AG04450 (cell line): ENCODE data around the gene MRPL51. TPM values are rescaled to one million over a fixed set of nuclear protein-coding genes. Genes with fewer than 3 reads are reported as not detected.
A peak's percentile ranks its signal among the peaks of the same experiment; 100 is the strongest.

Experiments used
- CTCF ChIA-PET: fragments of 300-600, 350-600 bp; formaldehyde crosslinking; extraction: SDS; loops from one replicate; lab custom pipeline; 2022; ENCODE audit warnings: antibody characterized with exemption, inconsistent platforms; lab: Charles Lee
- POLR2A ChIA-PET: fragments of 350-600 bp; formaldehyde crosslinking; extraction: SDS; loops from one replicate; lab custom pipeline; 2021; ENCODE audit warnings: antibody characterized with exemption, inconsistent platforms; lab: Yijun Ruan, JAX
- DNase-seq: peaks from one replicate; pipeline ENCODE4 v3.0.0-alpha.2; 2011; ENCODE audit warnings: low read depth, low spot score
- H3K27ac ChIP-seq: one replicate; pipeline ENCODE4 v1.5.1; 2012; ENCODE audit warnings: low read depth, low read length, control low read depth
- H3K27me3 ChIP-seq: one replicate; pipeline ENCODE4 v1.6.0; 2012; ENCODE audit warnings: low read length; ENCODE audit not compliant: control insufficient read depth, insufficient read depth
- H3K4me3 ChIP-seq: 2 replicates; pipeline ENCODE4 v1.5.1; 2011; ENCODE audit warnings: mild to moderate bottlenecking, low read depth, low read length, control low read depth
- H3K9me3 ChIP-seq: 2 replicates; pipeline ENCODE4 v1.5.1; 2012; ENCODE audit warnings: low read length; ENCODE audit not compliant: control insufficient read depth, insufficient read depth
- polyA minus RNA-seq: library from RNA; depleted of rRNA, polyadenylated mRNA; stranded (reverse); fragments of >200 nt; gene quantifications from 2 replicates; pipeline ENCODE4 v1.2.3, GENCODE V29; 2011; rRNA and poly(A)+ RNA removed
- polyA plus RNA-seq: library from polyadenylated mRNA; depleted of rRNA; stranded (reverse); fragments of >200 nt; gene quantifications from 2 replicates; pipeline ENCODE4 v1.2.3, GENCODE V29; 2011; rRNA removed
- TF ChIP-seq, protein P1 (sequence below): IDR thresholded peaks from 2 replicates; pipeline ENCODE4 v1.5.1; 2011; ENCODE audit warnings: low read depth, low read length, control low read depth, inconsistent platforms

Gene MRPL51
- polyA plus RNA-seq (120 and 165 TPM in 2 replicates), polyA minus RNA-seq (30.0 and 35.1 TPM in 2 replicates)

DNA sequence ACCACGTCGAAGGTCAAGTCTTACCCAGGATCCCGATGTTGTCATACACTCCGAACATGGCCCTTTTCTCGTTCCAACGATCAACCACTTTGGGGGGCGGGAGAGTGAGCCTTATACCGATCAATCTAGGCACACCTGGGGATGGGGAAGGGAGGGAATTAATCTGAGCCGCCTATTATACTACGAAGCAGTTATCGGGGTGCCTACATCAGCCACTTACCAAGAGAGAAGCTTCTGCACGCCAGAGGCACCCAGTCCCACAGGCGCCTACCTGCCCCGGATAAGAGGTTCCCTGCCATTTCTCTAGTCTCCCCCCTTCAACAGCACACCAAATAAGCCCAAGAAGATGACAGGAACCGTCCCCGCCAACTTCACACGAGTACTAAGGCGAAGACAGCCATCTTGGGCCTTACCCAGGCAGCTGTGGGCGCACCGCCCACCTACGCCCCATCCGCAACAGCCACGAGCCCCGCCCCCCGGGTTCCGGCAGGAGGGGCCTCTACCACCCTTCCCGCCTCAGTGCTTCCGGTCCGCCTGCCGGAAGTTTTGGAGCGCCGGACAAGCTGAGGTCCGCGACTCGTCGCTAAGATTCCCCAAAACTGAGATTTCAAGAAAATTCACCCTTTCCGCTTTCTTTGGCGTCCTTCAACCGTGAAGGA, at the start of gene MRPL51:
TSS of gene MRPL51 (minus strand) at position 425 of the 659 bp plus-strand sequence. CDS start at position 299, 126 bp downstream.
- Histone ChIP-seq H3K9me3 (no peaks in the 10 kb centered on the region), H3K27me3 (no peaks in the 10 kb centered on the region), H3K27ac (peak within 1 kb of the TSS; percentile 97), H3K4me3 (peak within 1 kb of the TSS; percentile 97)
- TF ChIP-seq, protein P1, sequence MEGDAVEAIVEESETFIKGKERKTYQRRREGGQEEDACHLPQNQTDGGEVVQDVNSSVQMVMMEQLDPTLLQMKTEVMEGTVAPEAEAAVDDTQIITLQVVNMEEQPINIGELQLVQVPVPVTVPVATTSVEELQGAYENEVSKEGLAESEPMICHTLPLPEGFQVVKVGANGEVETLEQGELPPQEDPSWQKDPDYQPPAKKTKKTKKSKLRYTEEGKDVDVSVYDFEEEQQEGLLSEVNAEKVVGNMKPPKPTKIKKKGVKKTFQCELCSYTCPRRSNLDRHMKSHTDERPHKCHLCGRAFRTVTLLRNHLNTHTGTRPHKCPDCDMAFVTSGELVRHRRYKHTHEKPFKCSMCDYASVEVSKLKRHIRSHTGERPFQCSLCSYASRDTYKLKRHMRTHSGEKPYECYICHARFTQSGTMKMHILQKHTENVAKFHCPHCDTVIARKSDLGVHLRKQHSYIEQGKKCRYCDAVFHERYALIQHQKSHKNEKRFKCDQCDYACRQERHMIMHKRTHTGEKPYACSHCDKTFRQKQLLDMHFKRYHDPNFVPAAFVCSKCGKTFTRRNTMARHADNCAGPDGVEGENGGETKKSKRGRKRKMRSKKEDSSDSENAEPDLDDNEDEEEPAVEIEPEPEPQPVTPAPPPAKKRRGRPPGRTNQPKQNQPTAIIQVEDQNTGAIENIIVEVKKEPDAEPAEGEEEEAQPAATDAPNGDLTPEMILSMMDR, result no peak
- ChIA-PET POLR2A (interaction anchor here (0.6 to 1.9 kb wide), 12 partner anchors 12 to 167 kb away, joined by 3 to 34 read pairs (median 4); partner anchors contain the start of genes GAPDH, LTBR and VAMP1), CTCF (interaction anchor here (0.8 to 1.0 kb wide), 2 partner anchors 22 to 28 kb away, joined by 3 to 4 read pairs; partner anchors contain the start of gene VAMP1)
- peak; percentile 83 for DNase-seq

DNA sequence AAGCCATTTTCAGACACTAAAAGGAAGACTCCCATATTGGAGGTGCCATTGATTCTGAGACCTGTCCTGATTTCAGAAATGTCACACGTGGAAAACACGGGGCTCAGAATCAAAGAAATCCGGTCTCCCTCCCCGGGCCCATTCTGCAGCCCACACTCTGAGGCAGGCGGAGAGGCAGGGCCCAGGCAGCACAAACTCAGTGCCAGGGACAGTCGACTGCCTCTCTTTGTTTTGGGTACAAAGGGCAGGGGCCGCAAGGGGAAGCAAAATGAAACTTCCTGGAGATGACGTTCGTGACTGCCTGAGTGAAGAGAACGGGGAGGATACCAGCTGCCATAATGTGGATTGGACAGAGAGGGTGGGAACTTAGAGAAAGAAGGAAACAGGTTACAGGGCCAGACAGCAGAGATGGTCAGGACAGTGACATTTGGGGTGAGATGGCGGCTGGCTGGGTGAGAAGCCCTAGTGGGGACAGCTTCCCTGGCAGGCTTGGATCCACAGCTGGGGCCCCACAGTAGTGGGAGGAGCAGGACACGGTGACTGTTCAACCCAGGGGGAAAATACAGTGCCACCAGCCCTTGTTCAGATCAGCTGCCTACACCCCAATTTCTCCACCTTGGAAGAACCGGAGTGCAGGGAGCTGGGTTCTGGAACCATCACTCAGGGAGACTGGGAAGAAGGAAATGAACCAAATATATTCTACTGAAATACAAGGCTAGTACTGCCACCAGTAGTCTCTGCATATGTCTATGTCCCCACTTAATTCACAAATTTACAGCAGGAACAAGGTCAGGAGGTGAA, 49.3 kb upstream of the MRPL51 start:
- no peak for DNase-seq
- TF ChIP-seq, protein P1, result no peak
- POLR2A ChIA-PET, result interaction anchor here (1.1 kb wide), 1 partner anchor 8 kb away, joined by 6 read pairs; the partner anchor contains the start of gene GAPDH
- Histone ChIP-seq H3K9me3 (no peaks in the 10 kb centered on the region), H3K4me3 (no peak overlapping the region), H3K27ac (no peak overlapping the region), H3K27me3 (no peaks in the 10 kb centered on the region)
- CTCF ChIA-PET, result no interaction called here

DNA sequence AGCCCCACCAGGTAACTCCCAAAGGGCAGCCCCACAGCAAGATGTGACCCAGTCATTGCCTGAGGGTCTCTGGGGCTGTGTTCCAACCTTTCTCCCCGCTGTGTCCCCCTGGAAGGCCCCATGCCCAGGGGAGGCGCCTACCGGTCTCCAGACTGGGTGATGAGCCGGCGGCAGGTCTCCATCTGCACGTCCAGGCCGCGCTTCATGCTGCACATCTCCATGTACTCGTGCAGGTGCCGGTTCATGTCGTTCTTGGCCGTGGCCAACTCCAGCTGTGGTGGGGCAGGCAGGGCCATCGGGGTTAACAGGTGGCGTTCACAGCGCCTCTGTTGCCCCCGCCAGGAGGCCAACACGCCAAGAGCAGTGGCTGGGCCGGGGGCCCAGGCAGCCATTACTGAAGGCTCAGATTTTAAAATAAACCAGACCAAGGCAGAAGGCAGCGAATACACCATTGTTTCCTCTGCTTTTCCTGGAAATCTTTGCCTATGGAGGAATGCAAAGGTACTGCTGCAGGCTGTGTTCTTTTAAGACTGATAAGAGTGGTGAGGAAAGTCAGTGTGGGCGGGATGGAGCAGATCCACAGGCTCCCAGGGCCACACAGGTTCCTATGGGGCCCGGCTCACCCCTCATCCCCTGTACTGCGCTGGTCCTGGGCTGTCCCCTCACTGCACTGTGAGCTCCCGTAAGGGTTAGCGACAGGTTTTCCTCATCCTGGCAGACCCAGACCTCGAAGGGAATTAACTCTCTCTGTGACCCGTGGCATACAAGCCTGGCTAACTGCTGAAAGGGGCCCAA, 48.5 kb upstream of the MRPL51 start:
- Histone ChIP-seq H3K27ac (peak overlapping the region; percentile 83), H3K4me3 (no peak overlapping the region), H3K27me3 (no peaks in the 10 kb centered on the region), H3K9me3 (no peaks in the 10 kb centered on the region)
- TF ChIP-seq, protein P1, result no peak
- POLR2A ChIA-PET, result interaction anchor here (0.5 to 7.7 kb wide), 2 partner anchors 10 to 159 kb away, joined by 4 to 218 read pairs; partner anchors contain the start of gene IFFO1
- CTCF ChIA-PET, result interaction anchor here (4.2 kb wide), 1 partner anchor 9 kb away, joined by 103 read pairs; no protein-coding TSS in a partner anchor
- no peak for DNase-seq

DNA sequence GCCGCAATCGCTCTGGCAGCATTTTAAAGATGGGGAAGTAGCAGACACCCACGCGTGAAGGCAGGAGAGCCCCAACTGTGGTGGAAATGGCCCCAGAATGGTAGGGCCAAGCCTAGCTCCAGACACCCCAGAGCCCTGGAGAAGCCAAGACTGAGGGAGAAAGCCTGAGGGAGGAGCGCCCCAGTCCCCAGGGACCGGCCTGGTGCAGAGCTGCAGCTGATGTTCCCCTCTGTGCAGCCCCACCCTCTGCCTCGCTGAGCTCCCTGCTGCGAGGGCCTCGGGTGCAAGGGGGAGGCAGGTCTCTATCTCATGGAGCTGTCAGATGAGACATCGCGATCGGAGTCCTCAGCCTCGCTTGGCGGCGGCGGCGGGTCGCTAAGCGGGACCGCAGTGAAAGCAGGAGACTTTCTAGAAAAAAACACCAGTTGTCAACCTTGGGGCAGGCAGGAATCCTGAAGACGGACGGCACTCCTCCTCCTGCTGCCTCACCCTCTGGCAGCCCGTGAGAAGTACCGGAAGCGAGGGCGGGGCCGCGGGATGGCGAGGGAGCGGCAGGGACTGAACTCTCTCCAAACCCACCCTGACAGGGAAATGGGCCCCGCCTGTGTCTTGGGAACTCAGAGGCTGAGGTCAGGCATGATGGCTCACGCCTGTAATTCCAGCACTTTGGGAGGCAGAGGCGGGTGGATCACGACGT, 47.3 kb upstream of the MRPL51 start:
- peak; percentile 75 for DNase-seq
- ChIA-PET POLR2A (interaction anchor here (0.9 to 7.7 kb wide), 6 partner anchors 11 to 328 kb away, joined by 4 to 218 read pairs (median 8); partner anchors contain the start of genes IFFO1, VAMP1 and ZNF384), CTCF (interaction anchor here (0.7 to 4.2 kb wide), 5 partner anchors 10 to 551 kb away, joined by 3 to 103 read pairs (median 5); no protein-coding TSS in a partner anchor)
- Histone ChIP-seq H3K4me3 (0 out of 2 replicates have a peak overlapping the region, but pooled peaks have one; percentile 7), H3K27me3 (no peaks in the 10 kb centered on the region), H3K27ac (peak overlapping the region; percentile 83), H3K9me3 (peaks cover 2% of the 10 kb centered on the region; the same call in 1 of the 2 replicates)
- TF ChIP-seq, protein P1, result no peak
